Psoas muscle (tissue), 8 donors: Measurements from ENCODE around the gene PRMT9. TPM values are rescaled to one million over a fixed set of nuclear protein-coding genes. Genes with fewer than 3 reads are reported as not detected.

Source experiments
- ATAC-seq, 4 donors: fragments of 200-7000 bp; cut with Tn5 transposase; one replicate each; pipeline ENCODE4 v1.9.1; 2020; ENCODE audit warnings: moderate library complexity in 3 of 4, mild to moderate bottlenecking in 2 of 4
- DNase-seq, 2 donors: peaks; one replicate each; pipeline ENCODE4 v3.0.0-alpha.2; 2020
- H3K27ac ChIP-seq: fragments of 200-600 bp; one replicate; pipeline ENCODE4 v1.8.0; 2022
- H3K27me3 ChIP-seq, 3 donors: fragments of 200-600 bp in 1 of 3; one replicate each; pipeline versions ENCODE4 v1.6.1 to v1.8.0; 2013 to 2022; ENCODE audit warnings: low read length in 2 of 3, mild to moderate bottlenecking in 2 of 3, moderate library complexity in 1 of 3; ENCODE audit not compliant: insufficient read depth in 3 of 3
- H3K36me3 ChIP-seq, 2 donors: fragments of 200-600 bp in 1 of 2; one replicate each; pipeline versions ENCODE4 v1.6.1 to v1.8.0; 2013 to 2022; ENCODE audit warnings: low read depth in 1 of 2, mild to moderate bottlenecking in 1 of 2, moderate library complexity in 1 of 2; ENCODE audit not compliant: insufficient read depth in 1 of 2
- H3K4me1 ChIP-seq: fragments of 200-600 bp; one replicate; pipeline ENCODE4 v1.8.0; 2022
- H3K4me3 ChIP-seq: fragments of 200-600 bp; one replicate; pipeline ENCODE4 v1.8.0; 2022; ENCODE audit warnings: mild to moderate bottlenecking
- H3K9me3 ChIP-seq: fragments of 200-600 bp; one replicate; pipeline ENCODE4 v1.8.0; 2022
- WGBS, 3 donors: extraction: QIAGEN DNeasy Blood & Tissue Kit; methylation state at CpG; one replicate each; pipeline versions ENCODE4 v1.1.6 to v1.1.7; 2013; 5-methylcytosine and 5-hydroxymethylcytosine counted together
- intact Hi-C, 2 donors: fragments of 100-400 bp; cut with DNase I; formaldehyde crosslinking; loops; one replicate each; pipeline versions ENCODE4 v1.11.0 to v1.14.2; 2022
- polyA plus RNA-seq, 3 donors: library from polyadenylated mRNA; stranded (reverse); fragments of 200-250 nt; gene quantifications; one replicate each; pipeline ENCODE4 v1.2.3, GENCODE V29; 2013
- total RNA-seq, 4 donors: library from RNA; stranded (reverse); fragmentation: NEBNext Ultra II Directional in 2 of 4; extraction: Animal tissue kit (Norgen Biotek cat#: 25700) in 2 of 4; gene quantifications; one replicate each; pipeline versions ENCODE4 v1.2.1 to v1.2.4, GENCODE V29; 2021 to 2023
- TF ChIP-seq, protein P1 (sequence below): fragments of 200-600 bp; IDR thresholded peaks from one replicate; pipeline ENCODE4 v1.8.0; 2022; ENCODE audit warnings: antibody characterized with exemption
- donor health status: healthy with polysubstance abuse.
- donor health status: DM: no; HTN: no; CAD: no; lungs with moderate emphysema.
- donor health status: Bipolar disorder and iron deficiency.
- donor health status: healthy.
- donor health status: DM: yes; HTN: yes; CAD: no.
- donor health status: DM: no; HTN: no; CAD: no.
- donor health status: DM: no; HTN: no; CAD: no.
- donor health status: DM: yes; HTN: yes; CAD: no.

Gene PRMT9
- total and polyA plus RNA-seq, 7 donors: 1.8 to 5.8 (median 4.3) TPM

DNA sequence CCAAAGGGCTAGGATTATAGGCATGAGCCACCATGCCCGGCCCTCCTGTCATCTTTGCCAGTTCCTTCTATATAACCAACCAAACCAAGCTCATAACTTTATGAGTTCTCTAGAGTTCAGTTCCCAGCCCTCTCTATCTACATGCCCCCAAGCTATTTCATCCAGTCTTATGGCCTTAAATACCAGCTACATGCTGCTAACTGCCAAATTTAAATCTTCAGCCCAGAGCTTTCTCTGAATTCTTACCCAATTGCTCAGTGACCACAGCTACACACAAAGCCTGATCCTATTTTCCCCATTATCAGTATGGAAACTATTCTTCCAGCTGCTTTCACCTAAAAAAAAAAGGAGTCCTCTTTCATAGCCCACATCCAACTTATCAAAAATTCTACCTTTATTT is 43.6 kb downstream of the PRMT9 start:
- no peaks in the 10 kb centered on the region for H3K27me3 ChIP-seq
- peaks cover 0 to 61% of the 10 kb centered on the region in 2 donors for H3K36me3 ChIP-seq
- 93 to 100% (median 96%) methylated on average over 1 of the region's 1 CpG for WGBS, 3 donors
- H3K4me1 ChIP-seq: no peaks in the 10 kb centered on the region
- ATAC-seq (no peak), DNase-seq (no peak)
- intact Hi-C loops: no loop called here
- no peak overlapping the region for H3K27ac ChIP-seq
- TF ChIP-seq, protein P1, sequence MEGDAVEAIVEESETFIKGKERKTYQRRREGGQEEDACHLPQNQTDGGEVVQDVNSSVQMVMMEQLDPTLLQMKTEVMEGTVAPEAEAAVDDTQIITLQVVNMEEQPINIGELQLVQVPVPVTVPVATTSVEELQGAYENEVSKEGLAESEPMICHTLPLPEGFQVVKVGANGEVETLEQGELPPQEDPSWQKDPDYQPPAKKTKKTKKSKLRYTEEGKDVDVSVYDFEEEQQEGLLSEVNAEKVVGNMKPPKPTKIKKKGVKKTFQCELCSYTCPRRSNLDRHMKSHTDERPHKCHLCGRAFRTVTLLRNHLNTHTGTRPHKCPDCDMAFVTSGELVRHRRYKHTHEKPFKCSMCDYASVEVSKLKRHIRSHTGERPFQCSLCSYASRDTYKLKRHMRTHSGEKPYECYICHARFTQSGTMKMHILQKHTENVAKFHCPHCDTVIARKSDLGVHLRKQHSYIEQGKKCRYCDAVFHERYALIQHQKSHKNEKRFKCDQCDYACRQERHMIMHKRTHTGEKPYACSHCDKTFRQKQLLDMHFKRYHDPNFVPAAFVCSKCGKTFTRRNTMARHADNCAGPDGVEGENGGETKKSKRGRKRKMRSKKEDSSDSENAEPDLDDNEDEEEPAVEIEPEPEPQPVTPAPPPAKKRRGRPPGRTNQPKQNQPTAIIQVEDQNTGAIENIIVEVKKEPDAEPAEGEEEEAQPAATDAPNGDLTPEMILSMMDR: no peak
- no peaks in the 10 kb centered on the region for H3K9me3 ChIP-seq
- no peak overlapping the region for H3K4me3 ChIP-seq

DNA sequence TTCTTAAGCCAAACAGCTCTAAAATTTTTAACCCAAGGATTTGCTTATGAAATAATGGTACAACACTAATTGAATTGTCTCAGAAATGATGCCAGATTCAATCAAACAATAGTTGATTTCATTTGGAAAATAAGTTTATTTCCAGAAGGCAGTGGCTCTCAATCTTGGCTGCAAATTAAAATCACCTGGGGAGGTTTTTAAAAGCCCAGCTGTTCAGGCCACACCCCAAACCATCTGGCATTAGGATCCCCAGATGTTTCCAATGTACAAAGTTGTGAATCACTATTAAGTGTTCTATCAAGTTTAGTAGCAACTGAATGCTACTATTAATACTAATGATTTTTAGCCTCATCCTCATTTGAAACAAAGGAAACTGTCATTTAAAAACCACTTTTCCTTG is 44.6 kb downstream of the PRMT9 start:
- ATAC-seq: no peak
- TF ChIP-seq, protein P1: no peak
- Histone ChIP-seq H3K27me3 (no peaks in the 10 kb centered on the region), H3K4me1 (no peaks in the 10 kb centered on the region), H3K36me3 (peaks cover 0 to 71% of the 10 kb centered on the region in 2 donors), H3K4me3 (no peak overlapping the region), H3K9me3 (no peaks in the 10 kb centered on the region), H3K27ac (no peak overlapping the region)
- DNase-seq: no peak
- intact Hi-C loops: no loop called here

DNA sequence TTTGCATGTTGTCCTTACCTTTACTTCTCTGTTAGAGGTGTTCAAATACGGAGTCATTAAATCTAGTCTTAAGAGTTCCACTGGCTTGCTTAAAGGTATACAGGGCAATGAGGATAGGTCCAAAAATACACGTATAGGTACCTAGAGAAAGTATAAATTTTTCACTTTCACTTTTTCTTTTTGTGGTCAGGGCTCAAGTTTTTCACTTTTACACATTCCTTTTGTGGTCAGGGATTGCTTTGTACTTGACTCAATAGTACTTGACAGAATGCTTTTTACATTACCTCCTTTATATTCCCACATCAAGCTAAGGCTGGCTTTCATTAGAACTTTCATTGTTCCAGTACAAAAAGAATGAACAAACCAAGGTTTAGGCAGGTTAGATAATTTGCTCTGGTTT is 45.0 kb downstream of the PRMT9 start:
- no peak for DNase-seq
- H3K4me3 ChIP-seq: no peak overlapping the region
- intact Hi-C loops: no loop called here
- H3K36me3 ChIP-seq: peaks cover 2 to 75% of the 10 kb centered on the region in 2 donors
- no peak overlapping the region for H3K27ac ChIP-seq
- TF ChIP-seq, protein P1: no peak
- H3K4me1 ChIP-seq: no peaks in the 10 kb centered on the region
- no peaks in the 10 kb centered on the region for H3K9me3 ChIP-seq
- 82 to 86% (median 84%) methylated on average over 2 of the region's 2 CpGs for WGBS, 3 donors
- no peak for ATAC-seq
- no peaks in the 10 kb centered on the region for H3K27me3 ChIP-seq

DNA sequence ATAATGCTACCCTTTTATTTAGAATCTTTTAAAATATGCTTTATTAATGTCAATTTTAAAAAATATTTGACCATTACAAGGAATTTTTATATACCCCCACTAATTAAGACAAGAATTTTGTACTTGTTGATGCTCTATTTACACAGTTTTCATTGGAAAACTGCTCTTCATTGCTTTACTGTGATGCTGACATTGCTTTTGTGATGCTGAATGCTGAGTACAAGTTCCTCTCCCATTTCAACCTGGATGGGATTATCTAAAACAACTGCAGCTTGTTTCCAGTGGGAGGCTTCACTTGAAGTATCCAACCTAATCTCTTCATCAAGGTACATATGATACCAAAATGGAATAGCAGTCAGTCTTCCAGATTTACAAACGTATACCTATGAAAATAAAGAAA is 45.6 kb downstream of the PRMT9 start:
- ATAC-seq (no peak), DNase-seq (no peak)
- 67 to 80% (median 72%) methylated on average over 1 of the region's 1 CpG for WGBS, 3 donors
- H3K4me3 ChIP-seq: no peak overlapping the region
- no peaks in the 10 kb centered on the region for H3K4me1 ChIP-seq
- H3K27ac ChIP-seq: no peak overlapping the region
- peaks cover 2 to 81% of the 10 kb centered on the region in 2 donors for H3K36me3 ChIP-seq
- TF ChIP-seq, protein P1: no peak
- intact Hi-C loops: no loop called here
- H3K27me3 ChIP-seq: no peaks in the 10 kb centered on the region
- no peaks in the 10 kb centered on the region for H3K9me3 ChIP-seq

DNA sequence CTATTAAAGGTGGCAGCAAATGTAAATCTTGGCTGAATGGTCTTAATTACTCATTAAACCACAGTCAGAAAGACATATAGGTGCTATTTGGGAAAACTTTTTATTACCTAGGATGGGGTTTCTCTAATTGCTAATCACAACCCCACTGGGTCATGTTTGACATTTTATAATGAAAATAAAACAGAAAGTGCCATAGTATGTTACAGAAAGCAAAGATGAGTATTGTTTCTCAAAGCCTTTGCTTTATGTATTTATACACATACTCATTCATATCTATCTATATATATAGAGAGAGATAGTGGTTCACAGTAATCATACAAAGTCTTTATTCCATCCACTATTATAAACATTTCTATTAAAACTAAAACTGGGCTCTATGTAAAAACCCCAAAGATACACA is 48.6 kb downstream of the PRMT9 start:
- DNase-seq (no peak), ATAC-seq (no peak)
- intact Hi-C loops: no loop called here
- Histone ChIP-seq H3K9me3 (no peaks in the 10 kb centered on the region), H3K27me3 (no peaks in the 10 kb centered on the region), H3K36me3 (peaks cover 10 to 91% of the 10 kb centered on the region in 2 donors), H3K27ac (no peak overlapping the region), H3K4me3 (no peak overlapping the region), H3K4me1 (peaks cover 5% of the 10 kb centered on the region)
- TF ChIP-seq, protein P1: no peak
